ENCODE results near the gene CCDC188. TPM values are rescaled to one million over a fixed set of nuclear protein-coding genes. Genes with fewer than 3 reads are reported as not detected.

Gene CCDC188
- total and polyA plus RNA-seq, 2 donors (not counting 1 experiment from before 2014, with no cell fraction given) = not detected

DNA sequence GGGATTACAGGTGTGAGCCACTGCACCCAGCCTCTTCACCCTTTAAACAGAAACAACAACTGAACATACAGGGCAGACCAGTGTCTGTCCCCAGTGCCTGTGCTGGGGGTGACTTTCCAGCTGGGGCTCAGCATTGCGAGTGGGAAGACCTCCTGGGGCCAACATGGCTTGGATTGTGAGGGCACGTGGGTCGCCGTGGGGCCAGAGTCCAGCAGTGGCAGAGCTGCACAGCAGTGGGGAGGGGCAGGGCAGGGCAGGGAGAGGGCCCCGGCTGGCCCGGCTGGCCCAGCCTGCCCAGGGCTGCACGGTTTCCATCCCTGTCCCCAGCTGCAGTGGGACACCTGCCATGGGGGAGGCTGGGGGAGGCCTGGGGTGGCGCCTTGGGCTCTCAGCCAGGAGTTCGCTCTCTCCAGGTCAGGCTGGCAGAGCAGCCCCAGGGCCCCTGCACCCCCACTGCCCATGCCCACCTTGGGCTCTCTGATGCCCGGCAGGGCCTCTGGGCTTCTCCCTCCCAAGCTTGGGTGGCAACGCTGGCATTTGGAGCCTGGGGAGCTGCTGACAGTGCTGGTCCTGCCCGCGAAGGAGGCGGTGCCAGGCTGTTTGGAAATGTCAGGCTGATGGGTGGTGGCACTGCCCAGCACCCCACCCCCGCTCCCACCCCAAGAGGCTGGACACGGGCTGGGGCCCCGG is 30.5 kb upstream of the CCDC188 start:
- H2AFZ ChIP-seq (ENCODE audit: insufficient read depth, low read depth, low read length, poor library complexity, severe bottlenecking) = no peak overlapping the region
- no peaks in the 10 kb centered on the region for H4K20me1 ChIP-seq (ENCODE audit: control insufficient read depth, insufficient read depth, low read length, poor library complexity, severe bottlenecking)
- H3K27me3 ChIP-seq (replicated peaks in 1 of 4; ENCODE audit: control extremely low read depth in 1 of 4, control insufficient read depth in 3 of 4, insufficient read depth in 4 of 4, low read length in 3 of 4) = no peaks in the 10 kb centered on the region
- H3K4me1 Mint-ChIP-seq = no peaks in the 10 kb centered on the region
- H3K4me1 ChIP-seq (ENCODE audit: control insufficient read depth in 2 of 2, insufficient read depth in 2 of 2, low read length in 2 of 2) = no peaks in the 10 kb centered on the region
- no peak overlapping the region for H3K27ac ChIP-seq (ENCODE audit: low read length in 2 of 2)
- POLR2A ChIA-PET = no interaction called here
- CTCF ChIA-PET = no interaction called here
- H3K9me3 Mint-ChIP-seq (ENCODE audit: insufficient read depth) = no peaks in the 10 kb centered on the region
- ATAC-seq (ENCODE audit: low read depth) (no peak), DNase-seq (no peak)
- intact Hi-C loops (cut with micrococcal nuclease) = no loop called here
- H3K4me3 ChIP-seq (ENCODE audit: control extremely low read depth in 1 of 5, extremely low read depth in 1 of 5, insufficient read depth in 1 of 5, low read depth in 2 of 5, low read length in 4 of 5) = no peak overlapping the region
- no peaks in the 10 kb centered on the region for H3K9me3 ChIP-seq (ENCODE audit: control extremely low read depth in 1 of 3, control insufficient read depth in 2 of 3, insufficient read depth in 1 of 3, low read length in 2 of 3)
- H3K4me2 ChIP-seq (replicated peaks; ENCODE audit: low read depth, low read length, poor library complexity, severe bottlenecking) = no peak overlapping the region
- no peaks in the 10 kb centered on the region for H3K79me2 ChIP-seq (ENCODE audit: control insufficient read depth, insufficient read depth, low read length)
- no peaks in the 10 kb centered on the region for H3K36me3 ChIP-seq (replicated peaks in 1 of 2; ENCODE audit: control extremely low read depth in 1 of 2, control insufficient read depth in 1 of 2, extremely low read depth in 1 of 2, insufficient read depth in 2 of 2, low read length in 1 of 2)
- H3K27ac Mint-ChIP-seq = no peak overlapping the region
- no peaks in the 10 kb centered on the region for H3K27me3 Mint-ChIP-seq
- no peak overlapping the region for H3K9ac ChIP-seq (ENCODE audit: low read length)
- no peak for TF ChIP-seq EZH2 (IDR thresholded peaks at IDR 0.05; ENCODE audit: borderline replicate concordance, insufficient read depth, low read depth, low read length, poor library complexity, severe bottlenecking)
- TF ChIP-seq, protein P1, sequence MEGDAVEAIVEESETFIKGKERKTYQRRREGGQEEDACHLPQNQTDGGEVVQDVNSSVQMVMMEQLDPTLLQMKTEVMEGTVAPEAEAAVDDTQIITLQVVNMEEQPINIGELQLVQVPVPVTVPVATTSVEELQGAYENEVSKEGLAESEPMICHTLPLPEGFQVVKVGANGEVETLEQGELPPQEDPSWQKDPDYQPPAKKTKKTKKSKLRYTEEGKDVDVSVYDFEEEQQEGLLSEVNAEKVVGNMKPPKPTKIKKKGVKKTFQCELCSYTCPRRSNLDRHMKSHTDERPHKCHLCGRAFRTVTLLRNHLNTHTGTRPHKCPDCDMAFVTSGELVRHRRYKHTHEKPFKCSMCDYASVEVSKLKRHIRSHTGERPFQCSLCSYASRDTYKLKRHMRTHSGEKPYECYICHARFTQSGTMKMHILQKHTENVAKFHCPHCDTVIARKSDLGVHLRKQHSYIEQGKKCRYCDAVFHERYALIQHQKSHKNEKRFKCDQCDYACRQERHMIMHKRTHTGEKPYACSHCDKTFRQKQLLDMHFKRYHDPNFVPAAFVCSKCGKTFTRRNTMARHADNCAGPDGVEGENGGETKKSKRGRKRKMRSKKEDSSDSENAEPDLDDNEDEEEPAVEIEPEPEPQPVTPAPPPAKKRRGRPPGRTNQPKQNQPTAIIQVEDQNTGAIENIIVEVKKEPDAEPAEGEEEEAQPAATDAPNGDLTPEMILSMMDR (IDR thresholded peaks at IDR 0.05) = no peak
- WGBS (ENCODE audit: insufficient coverage) = 88% methylated on average over 10 of the region's 17 CpGs
- no peak overlapping the region for H3K4me3 Mint-ChIP-seq

DNA sequence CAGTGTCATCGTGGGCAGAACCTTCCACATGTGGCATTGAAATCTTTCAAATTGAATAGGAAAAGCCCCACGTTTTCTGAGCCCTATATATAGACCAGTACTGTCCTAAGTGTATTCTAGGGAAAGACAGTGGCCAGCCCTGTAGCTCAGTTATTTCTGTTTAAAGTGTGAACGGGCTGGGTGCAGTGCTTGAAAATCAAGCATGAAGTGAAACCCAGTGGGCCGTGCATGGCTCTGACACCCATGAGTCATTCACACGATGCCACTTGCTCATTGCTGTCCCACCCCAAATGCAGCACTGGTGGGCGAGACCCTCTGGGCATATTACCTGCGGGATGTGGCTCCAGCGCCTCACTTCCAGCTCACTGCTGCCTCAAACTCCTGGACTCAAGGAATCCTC is 29.8 kb upstream of the CCDC188 start:
- CTCF ChIA-PET = no interaction called here
- Histone ChIP-seq H3K27ac (ENCODE audit: low read length in 2 of 2) (no peak overlapping the region), H3K9ac (ENCODE audit: low read length) (no peak overlapping the region), H2AFZ (ENCODE audit: insufficient read depth, low read depth, low read length, poor library complexity, severe bottlenecking) (no peak overlapping the region), H3K4me1 (ENCODE audit: control insufficient read depth in 2 of 2, insufficient read depth in 2 of 2, low read length in 2 of 2) (no peaks in the 10 kb centered on the region), H3K79me2 (ENCODE audit: control insufficient read depth, insufficient read depth, low read length) (no peaks in the 10 kb centered on the region), H3K36me3 (replicated peaks in 1 of 2; ENCODE audit: control extremely low read depth in 1 of 2, control insufficient read depth in 1 of 2, extremely low read depth in 1 of 2, insufficient read depth in 2 of 2, low read length in 1 of 2) (no peaks in the 10 kb centered on the region), H3K27me3 (replicated peaks in 1 of 4; ENCODE audit: control extremely low read depth in 1 of 4, control insufficient read depth in 3 of 4, insufficient read depth in 4 of 4, low read length in 3 of 4) (no peaks in the 10 kb centered on the region), H3K9me3 (ENCODE audit: control extremely low read depth in 1 of 3, control insufficient read depth in 2 of 3, insufficient read depth in 1 of 3, low read length in 2 of 3) (no peaks in the 10 kb centered on the region), H3K4me3 (ENCODE audit: control extremely low read depth in 1 of 5, extremely low read depth in 1 of 5, insufficient read depth in 1 of 5, low read depth in 2 of 5, low read length in 4 of 5) (no peak overlapping the region), H4K20me1 (ENCODE audit: control insufficient read depth, insufficient read depth, low read length, poor library complexity, severe bottlenecking) (no peaks in the 10 kb centered on the region), H3K4me2 (replicated peaks; ENCODE audit: low read depth, low read length, poor library complexity, severe bottlenecking) (no peak overlapping the region)
- Mint-ChIP-seq H3K27ac (no peak overlapping the region), H3K27me3 (no peaks in the 10 kb centered on the region), H3K4me1 (no peaks in the 10 kb centered on the region), H3K4me3 (no peak overlapping the region), H3K9me3 (ENCODE audit: insufficient read depth) (no peaks in the 10 kb centered on the region)
- no peak for TF ChIP-seq EZH2 (IDR thresholded peaks at IDR 0.05; ENCODE audit: borderline replicate concordance, insufficient read depth, low read depth, low read length, poor library complexity, severe bottlenecking)
- TF ChIP-seq, protein P1 (IDR thresholded peaks at IDR 0.05) = no peak
- POLR2A ChIA-PET = no interaction called here
- DNase-seq (no peak), ATAC-seq (ENCODE audit: low read depth) (no peak)
- intact Hi-C loops (cut with micrococcal nuclease) = no loop called here
- 73% methylated on average over 7 of the region's 8 CpGs for WGBS (ENCODE audit: insufficient coverage)
